ENCODE results near the gene NUPR1. TPM values are rescaled to one million over a fixed set of nuclear protein-coding genes. Genes with fewer than 3 reads are reported as not detected.

NUPR1 gene
- total RNA-seq, 1 experiment from 2014 or later = 0.19 TPM

- CTCF ChIA-PET = interaction anchor here (0.6 kb wide), 1 partner anchor 1320 kb away, joined by 6 read pairs; no protein-coding TSS in a partner anchor
Observed at GRCh38 chr16:28532940-28533647, 5.7 kb downstream of the NUPR1 start.

DNA sequence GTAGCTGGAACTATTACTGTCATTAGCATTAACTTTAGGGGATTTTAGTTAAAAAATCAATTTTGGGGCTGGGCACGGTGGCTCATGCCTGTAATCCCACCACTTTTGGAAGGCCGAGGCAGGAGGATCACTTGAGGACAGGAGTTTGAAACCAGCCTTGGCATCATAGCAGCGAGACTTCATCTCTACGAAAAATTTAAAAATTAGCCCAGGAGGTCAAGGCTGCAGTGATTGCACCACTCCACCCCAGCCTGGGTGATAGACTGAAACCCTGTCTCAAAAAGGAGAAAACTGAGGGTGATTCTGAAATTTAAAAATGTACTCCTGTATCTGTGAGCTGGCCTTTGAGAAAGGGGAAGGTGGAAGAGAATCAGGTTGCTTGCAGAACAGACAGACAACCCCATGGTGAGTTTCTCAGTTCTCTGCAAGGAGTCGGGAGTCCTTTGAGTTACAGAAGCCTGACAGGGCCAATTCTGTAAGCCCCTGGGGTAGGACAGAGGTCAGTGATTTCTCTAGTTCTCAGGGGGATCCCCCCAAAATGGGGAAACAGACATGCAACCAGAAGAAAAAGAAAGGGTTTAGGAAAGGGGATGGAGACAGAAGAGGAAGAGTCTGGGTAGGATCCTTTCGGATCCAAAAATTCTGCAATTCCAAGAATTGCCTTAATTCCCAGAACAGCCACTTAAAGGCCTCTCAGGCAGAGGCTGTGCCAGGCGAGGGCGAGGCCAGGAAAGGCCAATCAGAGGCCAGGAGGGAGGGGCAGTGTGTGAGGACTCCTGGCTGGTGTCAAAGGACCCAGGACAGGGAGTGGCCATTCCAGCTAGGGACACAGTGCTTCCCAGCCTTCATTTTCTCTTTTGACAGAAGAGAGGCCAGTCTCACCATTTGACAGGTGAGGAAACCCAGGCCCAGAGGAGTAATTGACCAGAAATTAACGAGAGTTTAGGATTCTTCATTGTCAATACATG lies 6.7 kb downstream of the NUPR1 start:
- no peak for TF ChIP-seq EZH2 (IDR thresholded peaks at IDR 0.05; ENCODE audit: borderline replicate concordance, low read depth, low read length, poor library complexity, severe bottlenecking)
- TF ChIP-seq, protein P1, sequence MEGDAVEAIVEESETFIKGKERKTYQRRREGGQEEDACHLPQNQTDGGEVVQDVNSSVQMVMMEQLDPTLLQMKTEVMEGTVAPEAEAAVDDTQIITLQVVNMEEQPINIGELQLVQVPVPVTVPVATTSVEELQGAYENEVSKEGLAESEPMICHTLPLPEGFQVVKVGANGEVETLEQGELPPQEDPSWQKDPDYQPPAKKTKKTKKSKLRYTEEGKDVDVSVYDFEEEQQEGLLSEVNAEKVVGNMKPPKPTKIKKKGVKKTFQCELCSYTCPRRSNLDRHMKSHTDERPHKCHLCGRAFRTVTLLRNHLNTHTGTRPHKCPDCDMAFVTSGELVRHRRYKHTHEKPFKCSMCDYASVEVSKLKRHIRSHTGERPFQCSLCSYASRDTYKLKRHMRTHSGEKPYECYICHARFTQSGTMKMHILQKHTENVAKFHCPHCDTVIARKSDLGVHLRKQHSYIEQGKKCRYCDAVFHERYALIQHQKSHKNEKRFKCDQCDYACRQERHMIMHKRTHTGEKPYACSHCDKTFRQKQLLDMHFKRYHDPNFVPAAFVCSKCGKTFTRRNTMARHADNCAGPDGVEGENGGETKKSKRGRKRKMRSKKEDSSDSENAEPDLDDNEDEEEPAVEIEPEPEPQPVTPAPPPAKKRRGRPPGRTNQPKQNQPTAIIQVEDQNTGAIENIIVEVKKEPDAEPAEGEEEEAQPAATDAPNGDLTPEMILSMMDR (conservative IDR thresholded peaks at IDR 0.05; ENCODE audit: low read depth, low read length) = no peak
- H3K36me3 ChIP-seq (ENCODE audit: insufficient read depth, low read length, poor library complexity, severe bottlenecking) = no peaks in the 10 kb centered on the region
- intact Hi-C loops (cut with micrococcal nuclease; ENCODE audit: unreplicated experiment) = no loop called here
- no peaks in the 10 kb centered on the region for H3K4me1 ChIP-seq (ENCODE audit: insufficient read depth, low read length, poor library complexity, severe bottlenecking)
- ChIA-PET CTCF (no interaction called here), POLR2A (ENCODE audit: low non-redundant PET) (no interaction called here)
- H3K27me3 ChIP-seq (replicated peaks; ENCODE audit: insufficient read depth, low read depth, low read length, poor library complexity) = no peaks in the 10 kb centered on the region
- no TSS peak for BruUV-seq (replicated peaks)
- no peak overlapping the region for H3K27ac ChIP-seq (ENCODE audit: low read depth, low read length, poor library complexity, severe bottlenecking)
- no peaks in the 10 kb centered on the region for H3K9me3 ChIP-seq (ENCODE audit: low read depth, low read length, poor library complexity, severe bottlenecking)
- DNase-seq (ENCODE audit: low spot score) = no peak
- no peak overlapping the region for H3K4me3 ChIP-seq (ENCODE audit: low read depth, low read length, poor library complexity, severe bottlenecking)

More at GRCh38 chr16:28532940-28533647, 5.7 kb downstream of the NUPR1 start:
- TF ChIP-seq, protein P1 (conservative IDR thresholded peaks at IDR 0.05; ENCODE audit: low read depth, low read length) = no peak
- TF ChIP-seq EZH2 (IDR thresholded peaks at IDR 0.05; ENCODE audit: borderline replicate concordance, low read depth, low read length, poor library complexity, severe bottlenecking) = no peak
- H3K27ac ChIP-seq (ENCODE audit: low read depth, low read length, poor library complexity, severe bottlenecking) = no peak overlapping the region
- no peak for DNase-seq (ENCODE audit: low spot score)
- no peaks in the 10 kb centered on the region for H3K9me3 ChIP-seq (ENCODE audit: low read depth, low read length, poor library complexity, severe bottlenecking)
- H3K27me3 ChIP-seq (replicated peaks; ENCODE audit: insufficient read depth, low read depth, low read length, poor library complexity) = no peaks in the 10 kb centered on the region
- H3K4me1 ChIP-seq (ENCODE audit: insufficient read depth, low read length, poor library complexity, severe bottlenecking) = no peaks in the 10 kb centered on the region
- no peaks in the 10 kb centered on the region for H3K36me3 ChIP-seq (ENCODE audit: insufficient read depth, low read length, poor library complexity, severe bottlenecking)
- no TSS peak for BruUV-seq (replicated peaks)
- H3K4me3 ChIP-seq (ENCODE audit: low read depth, low read length, poor library complexity, severe bottlenecking) = no peak overlapping the region
- POLR2A ChIA-PET (ENCODE audit: low non-redundant PET) = no interaction called here
- intact Hi-C loops (cut with micrococcal nuclease; ENCODE audit: unreplicated experiment) = no loop called here

GRCh38 chr16:28529124-28529523 lies 9.7 kb downstream of the NUPR1 start:
- Histone ChIP-seq H3K36me3 (ENCODE audit: insufficient read depth, low read length, poor library complexity, severe bottlenecking) (no peaks in the 10 kb centered on the region), H3K9me3 (ENCODE audit: low read depth, low read length, poor library complexity, severe bottlenecking) (no peaks in the 10 kb centered on the region), H3K27me3 (replicated peaks; ENCODE audit: insufficient read depth, low read depth, low read length, poor library complexity) (no peaks in the 10 kb centered on the region), H3K4me3 (ENCODE audit: low read depth, low read length, poor library complexity, severe bottlenecking) (no peak overlapping the region), H3K27ac (ENCODE audit: low read depth, low read length, poor library complexity, severe bottlenecking) (no peak overlapping the region), H3K4me1 (ENCODE audit: insufficient read depth, low read length, poor library complexity, severe bottlenecking) (no peaks in the 10 kb centered on the region)
- TF ChIP-seq, protein P1 (conservative IDR thresholded peaks at IDR 0.05; ENCODE audit: low read depth, low read length) = no peak
- no peak for TF ChIP-seq EZH2 (IDR thresholded peaks at IDR 0.05; ENCODE audit: borderline replicate concordance, low read depth, low read length, poor library complexity, severe bottlenecking)
- DNase-seq (ENCODE audit: low spot score) = no peak
- intact Hi-C loops (cut with micrococcal nuclease; ENCODE audit: unreplicated experiment) = no loop called here
- BruUV-seq (replicated peaks) = no TSS peak
- POLR2A ChIA-PET (ENCODE audit: low non-redundant PET) = no interaction called here
- CTCF ChIA-PET = no interaction called here
